HEK293 (cell line): Measurements from ENCODE around the gene RGS9BP.

Source experiments
- CTCF ChIA-PET: fragments of 350-600 bp; formaldehyde crosslinking; extraction: SDS; loops from one replicate; lab custom pipeline; 2021; ENCODE audit warnings: antibody characterized with exemption; lab: Yijun Ruan, JAX
- POLR2A ChIA-PET: fragments of 300-600 bp; formaldehyde crosslinking; extraction: SDS; loops from one replicate; lab custom pipeline; 2020; ENCODE audit warnings: antibody characterized with exemption, inconsistent platforms; lab: Yijun Ruan, JAX
- H3K27ac ChIP-seq: fragments of 200-500 bp; sonication (Bioruptor generic); 2 replicates; pipeline ENCODE4 v1.5.1; 2014; ENCODE audit warnings: low read depth, low read length, control low read depth, inconsistent platforms; ENCODE audit errors: extremely low read depth
- H3K36me3 ChIP-seq, 2 experiments: fragments of 200-500 bp in 1 of 2; sonication (Bioruptor generic) in 1 of 2; 1 replicate in 1 of 2; 2 replicates in 1 of 2; pipeline ENCODE4 v1.5.1; 2014 to 2017; ENCODE audit warnings: inconsistent platforms in 2 of 2, low read length in 2 of 2; ENCODE audit not compliant: control insufficient read depth in 2 of 2, insufficient read depth in 1 of 2
- H3K4me1 ChIP-seq: fragments of 200-500 bp; sonication (Bioruptor generic); 2 replicates; pipeline ENCODE4 v1.5.1; 2014; ENCODE audit warnings: mild to moderate bottlenecking, low read length, inconsistent platforms; ENCODE audit not compliant: control insufficient read depth, insufficient read depth
- H3K4me3 ChIP-seq: 2 replicates; pipeline ENCODE4 v1.5.1; 2011; ENCODE audit warnings: low read depth, mild to moderate bottlenecking, control low read depth, low read length, moderate library complexity
- H3K9me3 ChIP-seq: fragments of 200-500 bp; sonication (Bioruptor generic); 2 replicates; pipeline ENCODE4 v1.5.1; 2014; ENCODE audit warnings: low read depth, low read length, inconsistent platforms; ENCODE audit not compliant: control insufficient read depth, insufficient read depth
- BCL11B ChIP-seq: fragments of 450-650 bp; formaldehyde crosslinking; IDR thresholded peaks from 2 replicates; pipeline ENCODE4 v1.5.1; 2016; ENCODE audit warnings: low read depth, missing biosample characterization, missing genetic modification characterization
- BCL6B ChIP-seq: fragments of 450-650 bp; formaldehyde crosslinking; IDR thresholded peaks from 2 replicates; pipeline ENCODE4 v1.5.1; 2017; ENCODE audit warnings: missing biosample characterization, missing genetic modification characterization
- GLI2 ChIP-seq: fragments of 450-650 bp; formaldehyde crosslinking; IDR thresholded peaks from 2 replicates; pipeline ENCODE4; 2017; ENCODE audit warnings: missing biosample characterization, missing genetic modification characterization, low read depth, borderline replicate concordance
- GLIS1 ChIP-seq: fragments of 450-650 bp; formaldehyde crosslinking; IDR thresholded peaks from 2 replicates; pipeline ENCODE4 v1.5.1; 2016; ENCODE audit warnings: missing biosample characterization, missing genetic modification characterization
- KLF7 ChIP-seq: fragments of 450-650 bp; formaldehyde crosslinking; IDR thresholded peaks from 2 replicates; pipeline ENCODE4 v1.5.1; 2016; ENCODE audit warnings: missing biosample characterization, missing genetic modification characterization, borderline replicate concordance
- KLF9 ChIP-seq: fragments of 450-650 bp; formaldehyde crosslinking; IDR thresholded peaks from 2 replicates; pipeline ENCODE4 v1.5.1; 2016; ENCODE audit warnings: missing biosample characterization, missing genetic modification characterization, low read depth
- PBX3 ChIP-seq: sonication (generic); formaldehyde crosslinking; IDR thresholded peaks from 2 replicates; pipeline ENCODE4 v1.8.1; 2022; ENCODE audit warnings: mild to moderate bottlenecking, moderate library complexity, missing genetic modification reagents
- SCRT1 ChIP-seq: fragments of 450-650 bp; formaldehyde crosslinking; IDR thresholded peaks from 2 replicates; pipeline ENCODE4 v1.5.1; 2016; ENCODE audit warnings: missing biosample characterization, missing genetic modification characterization, borderline replicate concordance
- WT1 ChIP-seq: fragments of 450-650 bp; formaldehyde crosslinking; IDR thresholded peaks from 2 replicates; pipeline ENCODE4 v1.5.1; 2016; ENCODE audit warnings: missing biosample characterization, missing genetic modification characterization
- ZBTB26 ChIP-seq: fragments of 450-650 bp; formaldehyde crosslinking; optimal IDR thresholded peaks from 2 replicates; pipeline ENCODE3; 2016; ENCODE audit warnings: missing biosample characterization, mild to moderate bottlenecking, missing genetic modification characterization
- ZBTB8A ChIP-seq: fragments of 450-650 bp; formaldehyde crosslinking; IDR thresholded peaks from 2 replicates; pipeline ENCODE4 v1.5.1; 2016; ENCODE audit warnings: missing biosample characterization, missing genetic modification characterization
- ZEB2 ChIP-seq: fragments of 450-650 bp; formaldehyde crosslinking; IDR thresholded peaks from 2 replicates; pipeline ENCODE4 v1.5.1; 2016; ENCODE audit warnings: missing biosample characterization, missing genetic modification characterization
- ZNF114 ChIP-seq: fragments of 450-650 bp; formaldehyde crosslinking; IDR thresholded peaks from 2 replicates; pipeline ENCODE4 v1.5.0; 2017; ENCODE audit warnings: missing biosample characterization, missing genetic modification characterization
- ZNF394 ChIP-seq: fragments of 450-650 bp; formaldehyde crosslinking; IDR thresholded peaks from 2 replicates; pipeline ENCODE4 v1.5.1; 2016; ENCODE audit warnings: missing biosample characterization, missing genetic modification characterization, mild to moderate bottlenecking, moderate library complexity, borderline replicate concordance
- ZNF530 ChIP-seq: fragments of 450-650 bp; formaldehyde crosslinking; IDR thresholded peaks from 2 replicates; pipeline ENCODE4 v1.5.1; 2016; ENCODE audit warnings: low read depth, missing biosample characterization, missing genetic modification characterization
- ZNF610 ChIP-seq: fragments of 450-650 bp; formaldehyde crosslinking; IDR thresholded peaks from 2 replicates; pipeline ENCODE4 v1.5.1; 2016; ENCODE audit warnings: missing biosample characterization, missing genetic modification characterization, borderline replicate concordance
- ZNF623 ChIP-seq: fragments of 450-650 bp; formaldehyde crosslinking; IDR thresholded peaks from 2 replicates; pipeline ENCODE4 v1.5.1; 2016; ENCODE audit warnings: missing biosample characterization, missing genetic modification characterization
- ZNF76 ChIP-seq: fragments of 450-650 bp; formaldehyde crosslinking; IDR thresholded peaks from 2 replicates; pipeline ENCODE4; 2016; ENCODE audit warnings: low read depth, missing biosample characterization, missing genetic modification characterization, borderline replicate concordance
- ZNF777 ChIP-seq: fragments of 450-650 bp; formaldehyde crosslinking; IDR thresholded peaks from 2 replicates; pipeline ENCODE4 v1.5.1; 2017; ENCODE audit warnings: missing biosample characterization, missing genetic modification characterization, borderline replicate concordance
- ZNF830 ChIP-seq: fragments of 450-650 bp; IDR thresholded peaks from 2 replicates; pipeline ENCODE4 v1.5.0; 2018; ENCODE audit warnings: missing biosample characterization, missing genetic modification characterization, low read depth, mild to moderate bottlenecking, moderate library complexity
- ZNF837 ChIP-seq: fragments of 450-650 bp; formaldehyde crosslinking; IDR thresholded peaks from 2 replicates; pipeline ENCODE4 v1.5.1; 2016; ENCODE audit warnings: missing biosample characterization, missing genetic modification characterization
- ZNF843 ChIP-seq: fragments of 450-650 bp; formaldehyde crosslinking; IDR thresholded peaks from 2 replicates; pipeline ENCODE4 v1.5.1; 2016; ENCODE audit warnings: missing biosample characterization, missing genetic modification characterization
- ZSCAN5A ChIP-seq: fragments of 450-650 bp; formaldehyde crosslinking; IDR thresholded peaks from 2 replicates; pipeline ENCODE4 v1.5.1; 2016; ENCODE audit warnings: missing biosample characterization, missing genetic modification characterization
- ZXDB ChIP-seq: fragments of 450-650 bp; formaldehyde crosslinking; IDR thresholded peaks from 2 replicates; pipeline ENCODE4 v1.5.1; 2016; ENCODE audit warnings: missing biosample characterization, missing genetic modification characterization
- TF ChIP-seq, protein P1 (sequence below): fragments of 450-650 bp; formaldehyde crosslinking; IDR thresholded peaks from 2 replicates; pipeline ENCODE4 v1.5.1; 2016; ENCODE audit warnings: missing biosample characterization, missing genetic modification characterization
- TF ChIP-seq, protein P2 (sequence below): fragments of 450-650 bp; formaldehyde crosslinking; IDR thresholded peaks from 2 replicates; pipeline ENCODE4 v1.5.1; 2017; ENCODE audit warnings: missing biosample characterization, missing genetic modification characterization

Gene RGS9BP

DNA sequence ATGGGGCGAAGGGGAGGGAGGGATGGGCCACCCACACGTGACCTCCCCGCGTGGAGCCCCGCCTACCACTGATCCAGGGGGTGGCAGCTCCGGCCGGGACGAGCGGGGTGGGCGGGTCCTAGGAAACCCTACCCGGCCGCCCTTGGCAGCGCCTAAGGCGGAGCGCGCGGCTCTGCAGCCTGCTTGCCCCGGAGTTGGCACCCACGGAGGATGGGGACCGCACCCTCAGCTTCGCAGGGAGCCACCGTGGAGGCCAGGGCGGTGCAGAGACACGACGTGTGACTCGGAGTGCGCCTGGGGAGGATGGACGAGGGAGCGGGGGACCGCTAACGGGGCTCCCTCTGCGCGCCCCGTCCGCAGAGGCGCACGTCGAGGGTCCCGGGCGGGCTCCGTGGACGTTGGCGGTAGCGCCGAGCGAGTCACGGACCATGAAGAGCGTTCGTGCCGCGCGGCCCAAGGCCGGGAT lies at the start of gene RGS9BP:
TSS of gene RGS9BP (plus strand) at position 129 of the 466 bp plus-strand sequence. CDS start 416 bp downstream, outside the sequence.
- Histone ChIP-seq H3K9me3 (no peaks in the 10 kb centered on the region), H3K36me3 (peaks cover 0 to 9% of the 10 kb centered on the region in 2 experiments; a peak in 1 of 3 replicates), H3K4me3 (peak within 1 kb of the TSS; percentile 75), H3K27ac (peak within 1 kb of the TSS; percentile 82), H3K4me1 (peaks cover 25% of the 10 kb centered on the region)
- ChIA-PET POLR2A (interaction anchor here (0.6 to 4.0 kb wide), 13 partner anchors 11 to 501 kb away, joined by 3 to 44 read pairs (median 6); partner anchors contain the start of genes CEP89, DPY19L3, FAAP24 and NUDT19), CTCF (interaction anchor here (0.6 to 3.1 kb wide), 3 partner anchors 15 to 69 kb away, joined by 3 to 16 read pairs (median 3); partner anchors contain the start of gene NUDT19)
- no peak for TF ChIP-seq ZNF837 (tag by site-specific recombination)
- TF ChIP-seq ZEB2 (tag by site-specific recombination) = 0 out of 2 replicates have a peak, but pooled peaks have one; percentile 24
- TF ChIP-seq, protein P1, sequence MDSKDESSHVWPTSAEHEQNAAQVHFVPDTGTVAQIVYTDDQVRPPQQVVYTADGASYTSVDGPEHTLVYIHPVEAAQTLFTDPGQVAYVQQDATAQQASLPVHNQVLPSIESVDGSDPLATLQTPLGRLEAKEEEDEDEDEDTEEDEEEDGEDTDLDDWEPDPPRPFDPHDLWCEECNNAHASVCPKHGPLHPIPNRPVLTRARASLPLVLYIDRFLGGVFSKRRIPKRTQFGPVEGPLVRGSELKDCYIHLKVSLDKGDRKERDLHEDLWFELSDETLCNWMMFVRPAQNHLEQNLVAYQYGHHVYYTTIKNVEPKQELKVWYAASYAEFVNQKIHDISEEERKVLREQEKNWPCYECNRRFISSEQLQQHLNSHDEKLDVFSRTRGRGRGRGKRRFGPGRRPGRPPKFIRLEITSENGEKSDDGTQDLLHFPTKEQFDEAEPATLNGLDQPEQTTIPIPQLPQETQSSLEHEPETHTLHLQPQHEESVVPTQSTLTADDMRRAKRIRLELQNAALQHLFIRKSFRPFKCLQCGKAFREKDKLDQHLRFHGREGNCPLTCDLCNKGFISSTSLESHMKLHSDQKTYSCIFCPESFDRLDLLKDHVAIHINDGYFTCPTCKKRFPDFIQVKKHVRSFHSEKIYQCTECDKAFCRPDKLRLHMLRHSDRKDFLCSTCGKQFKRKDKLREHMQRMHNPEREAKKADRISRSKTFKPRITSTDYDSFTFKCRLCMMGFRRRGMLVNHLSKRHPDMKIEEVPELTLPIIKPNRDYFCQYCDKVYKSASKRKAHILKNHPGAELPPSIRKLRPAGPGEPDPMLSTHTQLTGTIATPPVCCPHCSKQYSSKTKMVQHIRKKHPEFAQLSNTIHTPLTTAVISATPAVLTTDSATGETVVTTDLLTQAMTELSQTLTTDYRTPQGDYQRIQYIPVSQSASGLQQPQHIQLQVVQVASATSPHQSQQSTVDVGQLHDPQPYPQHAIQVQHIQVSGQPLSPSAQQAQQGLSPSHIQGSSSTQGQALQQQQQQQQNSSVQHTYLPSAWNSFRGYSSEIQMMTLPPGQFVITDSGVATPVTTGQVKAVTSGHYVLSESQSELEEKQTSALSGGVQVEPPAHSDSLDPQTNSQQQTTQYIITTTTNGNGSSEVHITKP (tag by site-specific recombination) = peak; percentile 73
- TF ChIP-seq KLF9 (tag by site-specific recombination) = peak; percentile 93
- TF ChIP-seq PBX3 (CRISPR knock-in tag) = peak; percentile 33; the same call in 1 of the 2 replicates
- peak; percentile 46 for TF ChIP-seq ZBTB26 (tag by site-specific recombination)
- TF ChIP-seq KLF7 = peak; percentile 55; the same call in 1 of the 2 replicates
- 0 out of 2 replicates have a peak, but pooled peaks have one; percentile 11 for TF ChIP-seq ZNF843 (tag by site-specific recombination)
- TF ChIP-seq ZNF394 (tag by site-specific recombination) = no peak
- 0 out of 2 replicates have a peak, but pooled peaks have one; percentile 47 for TF ChIP-seq ZSCAN5A (tag by site-specific recombination)
- TF ChIP-seq ZBTB8A (tag by site-specific recombination) = peak; percentile 77; the same call in 1 of the 2 replicates
- peak; percentile 67; the same call in 1 of the 2 replicates for TF ChIP-seq ZXDB (tag by site-specific recombination)
- no peak for TF ChIP-seq ZNF114
- no peak for TF ChIP-seq ZNF530 (tag by site-specific recombination)
- 0 out of 2 replicates have a peak, but pooled peaks have one; percentile 25 for TF ChIP-seq ZNF76 (tag by site-specific recombination)
- TF ChIP-seq ZNF623 (tag by site-specific recombination) = peak; percentile 39; the same call in 1 of the 2 replicates
- 0 out of 2 replicates have a peak, but pooled peaks have one; percentile 58 for TF ChIP-seq WT1 (tag by site-specific recombination)
- 0 out of 2 replicates have a peak, but pooled peaks have one; percentile 15 for TF ChIP-seq ZNF610
- peak; percentile 86 for TF ChIP-seq GLIS1 (tag by site-specific recombination)
- peak; percentile 76; the same call in 1 of the 2 replicates for TF ChIP-seq BCL11B (tag by site-specific recombination)
- TF ChIP-seq SCRT1 (tag by site-specific recombination) = no peak
- no peak for TF ChIP-seq GLI2
- TF ChIP-seq ZNF830 (tag by site-specific recombination) = no peak
- TF ChIP-seq, protein P2, sequence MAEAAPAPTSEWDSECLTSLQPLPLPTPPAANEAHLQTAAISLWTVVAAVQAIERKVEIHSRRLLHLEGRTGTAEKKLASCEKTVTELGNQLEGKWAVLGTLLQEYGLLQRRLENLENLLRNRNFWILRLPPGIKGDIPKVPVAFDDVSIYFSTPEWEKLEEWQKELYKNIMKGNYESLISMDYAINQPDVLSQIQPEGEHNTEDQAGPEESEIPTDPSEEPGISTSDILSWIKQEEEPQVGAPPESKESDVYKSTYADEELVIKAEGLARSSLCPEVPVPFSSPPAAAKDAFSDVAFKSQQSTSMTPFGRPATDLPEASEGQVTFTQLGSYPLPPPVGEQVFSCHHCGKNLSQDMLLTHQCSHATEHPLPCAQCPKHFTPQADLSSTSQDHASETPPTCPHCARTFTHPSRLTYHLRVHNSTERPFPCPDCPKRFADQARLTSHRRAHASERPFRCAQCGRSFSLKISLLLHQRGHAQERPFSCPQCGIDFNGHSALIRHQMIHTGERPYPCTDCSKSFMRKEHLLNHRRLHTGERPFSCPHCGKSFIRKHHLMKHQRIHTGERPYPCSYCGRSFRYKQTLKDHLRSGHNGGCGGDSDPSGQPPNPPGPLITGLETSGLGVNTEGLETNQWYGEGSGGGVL = peak; percentile 78
- no peak for TF ChIP-seq BCL6B (tag by site-specific recombination)
- peak; percentile 100 for TF ChIP-seq ZNF777 (tag by site-specific recombination)
